ENCODE measurements around the gene TMEM178B. TPM values are rescaled to one million over a fixed set of nuclear protein-coding genes. Genes with fewer than 3 reads are reported as not detected.

TMEM178B gene
- total and polyA plus RNA-seq, 9 donors: 0.10 to 1.6 (median 0.30) TPM

DNA sequence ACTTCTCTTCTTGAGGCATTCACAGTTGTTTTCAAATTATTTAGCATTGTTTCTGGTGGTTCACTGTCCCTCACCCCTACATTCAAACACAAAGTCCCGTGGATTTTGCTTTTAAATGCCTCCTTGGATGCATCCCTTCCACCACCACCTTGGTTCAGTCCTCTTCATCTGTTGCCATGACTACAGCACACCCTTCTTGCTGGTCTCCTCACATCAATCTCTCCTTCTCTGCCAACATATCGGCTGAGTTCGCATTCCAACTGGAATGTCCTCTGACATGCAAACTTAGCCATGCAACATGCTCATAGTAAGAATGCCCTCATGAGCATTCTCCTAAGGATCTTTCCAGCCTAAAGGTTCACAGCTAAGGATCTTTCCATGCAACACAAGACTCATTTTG lies 279.1 kb downstream of the TMEM178B start:
- WGBS, 3 donors: 58 to 79% (median 69%) methylated on average over 3 of the region's 3 CpGs
- Histone ChIP-seq H3K27me3 (no peaks in the 10 kb centered on the region), H3K27ac (no peak overlapping the region), H3K36me3 (no peaks in the 10 kb centered on the region), H3K4me3 (no peak overlapping the region), H3K9me3 (no peaks in the 10 kb centered on the region), H3K4me1 (ENCODE audit: insufficient read depth) (no peaks in the 10 kb centered on the region)
- DNase-seq: no peak
- TF ChIP-seq POLR2A (IDR thresholded peaks at IDR 0.05): no peak
- TF ChIP-seq, protein P1, sequence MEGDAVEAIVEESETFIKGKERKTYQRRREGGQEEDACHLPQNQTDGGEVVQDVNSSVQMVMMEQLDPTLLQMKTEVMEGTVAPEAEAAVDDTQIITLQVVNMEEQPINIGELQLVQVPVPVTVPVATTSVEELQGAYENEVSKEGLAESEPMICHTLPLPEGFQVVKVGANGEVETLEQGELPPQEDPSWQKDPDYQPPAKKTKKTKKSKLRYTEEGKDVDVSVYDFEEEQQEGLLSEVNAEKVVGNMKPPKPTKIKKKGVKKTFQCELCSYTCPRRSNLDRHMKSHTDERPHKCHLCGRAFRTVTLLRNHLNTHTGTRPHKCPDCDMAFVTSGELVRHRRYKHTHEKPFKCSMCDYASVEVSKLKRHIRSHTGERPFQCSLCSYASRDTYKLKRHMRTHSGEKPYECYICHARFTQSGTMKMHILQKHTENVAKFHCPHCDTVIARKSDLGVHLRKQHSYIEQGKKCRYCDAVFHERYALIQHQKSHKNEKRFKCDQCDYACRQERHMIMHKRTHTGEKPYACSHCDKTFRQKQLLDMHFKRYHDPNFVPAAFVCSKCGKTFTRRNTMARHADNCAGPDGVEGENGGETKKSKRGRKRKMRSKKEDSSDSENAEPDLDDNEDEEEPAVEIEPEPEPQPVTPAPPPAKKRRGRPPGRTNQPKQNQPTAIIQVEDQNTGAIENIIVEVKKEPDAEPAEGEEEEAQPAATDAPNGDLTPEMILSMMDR (IDR thresholded peaks at IDR 0.05): no peak
- no peak for TF ChIP-seq EP300 (IDR thresholded peaks at IDR 0.05)
- intact Hi-C loops (cut with DNase I): no loop called here

DNA sequence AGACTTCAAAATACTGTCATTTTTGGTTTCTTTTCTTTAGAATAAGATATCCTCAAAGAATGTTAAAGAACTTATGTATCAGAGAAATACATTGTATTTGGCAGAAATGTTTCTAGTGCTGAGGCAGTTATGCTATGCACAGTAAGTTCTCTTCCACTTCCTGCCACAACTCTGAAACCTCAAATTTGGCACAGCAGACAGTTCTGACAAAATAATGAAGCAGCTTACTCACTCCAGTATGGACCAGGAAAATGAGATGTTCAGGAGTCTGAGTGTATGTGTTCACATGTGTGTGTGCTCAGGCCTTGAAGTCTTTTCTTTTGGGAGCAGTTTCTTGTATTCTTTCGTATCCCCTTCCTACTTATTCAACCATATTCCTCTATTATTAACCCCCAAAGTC lies 280.4 kb downstream of the TMEM178B start:
- no peak for DNase-seq
- Histone ChIP-seq H3K4me1 (ENCODE audit: insufficient read depth) (no peaks in the 10 kb centered on the region), H3K36me3 (no peaks in the 10 kb centered on the region), H3K9me3 (no peaks in the 10 kb centered on the region), H3K27me3 (no peaks in the 10 kb centered on the region), H3K27ac (no peak overlapping the region), H3K4me3 (no peak overlapping the region)
- WGBS, 3 donors: 67 to 72% (median 72%) methylated on average over 1 of the region's 1 CpG
- intact Hi-C loops (cut with DNase I): no loop called here
- TF ChIP-seq EP300 (IDR thresholded peaks at IDR 0.05) (no peak), POLR2A (IDR thresholded peaks at IDR 0.05) (no peak)
- TF ChIP-seq, protein P1 (IDR thresholded peaks at IDR 0.05): no peak

DNA sequence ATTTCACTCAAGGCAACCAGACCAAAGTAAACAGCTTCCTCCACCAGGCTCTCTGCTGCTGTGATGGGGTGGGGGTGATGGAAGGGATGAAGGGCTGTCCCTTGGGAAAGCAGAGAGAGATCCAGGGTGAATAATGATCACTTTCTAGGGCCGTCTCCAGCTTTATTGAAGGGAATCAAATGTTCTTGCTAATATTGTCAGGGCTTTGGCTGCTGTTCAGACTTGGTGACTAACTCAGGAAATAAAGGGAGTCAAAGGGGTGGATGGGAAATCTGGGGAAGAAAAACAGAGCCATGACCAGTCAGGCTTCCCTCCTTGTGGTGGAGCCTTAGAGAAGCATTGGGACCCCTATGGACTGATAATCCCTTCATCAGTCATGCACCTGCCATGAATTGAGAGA lies 281.2 kb downstream of the TMEM178B start:
- H3K9me3 ChIP-seq: no peaks in the 10 kb centered on the region
- no peaks in the 10 kb centered on the region for H3K27me3 ChIP-seq
- TF ChIP-seq POLR2A (IDR thresholded peaks at IDR 0.05) (no peak), EP300 (IDR thresholded peaks at IDR 0.05) (no peak)
- TF ChIP-seq, protein P1 (IDR thresholded peaks at IDR 0.05): no peak
- H3K27ac ChIP-seq: no peak overlapping the region
- H3K4me3 ChIP-seq: no peak overlapping the region
- no peaks in the 10 kb centered on the region for H3K36me3 ChIP-seq
- intact Hi-C loops (cut with DNase I): no loop called here
- no peak for DNase-seq
- 3 to 15% (median 4%) methylated on average over 1 of the region's 1 CpG for WGBS, 3 donors
- H3K4me1 ChIP-seq (ENCODE audit: insufficient read depth): no peaks in the 10 kb centered on the region

DNA sequence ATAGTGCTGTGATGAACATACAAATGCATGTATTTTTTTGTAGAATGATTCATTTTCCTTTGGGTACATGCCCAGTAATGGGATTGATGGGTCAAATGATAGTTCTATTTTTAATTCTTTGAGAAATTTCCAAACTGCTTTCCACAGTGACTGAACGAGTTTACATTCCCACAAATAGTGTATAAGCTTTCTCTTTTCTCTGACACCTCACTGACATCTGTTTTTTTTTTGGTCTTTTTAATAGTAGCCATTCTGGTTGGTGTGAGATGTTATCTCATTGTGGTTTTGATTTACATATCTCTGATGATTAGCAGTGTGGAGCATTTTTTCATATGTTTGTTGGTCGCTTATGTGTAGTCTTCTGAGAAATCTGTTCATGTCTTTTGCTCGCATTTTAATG lies 282.3 kb downstream of the TMEM178B start:
- Histone ChIP-seq H3K27me3 (no peaks in the 10 kb centered on the region), H3K4me1 (ENCODE audit: insufficient read depth) (no peaks in the 10 kb centered on the region), H3K36me3 (no peaks in the 10 kb centered on the region), H3K4me3 (no peak overlapping the region), H3K9me3 (no peaks in the 10 kb centered on the region), H3K27ac (no peak overlapping the region)
- intact Hi-C loops (cut with DNase I): no loop called here
- DNase-seq: no peak
- TF ChIP-seq, protein P1 (IDR thresholded peaks at IDR 0.05): no peak
- 42 to 69% (median 55%) methylated on average over 3 of the region's 3 CpGs for WGBS, 3 donors

DNA sequence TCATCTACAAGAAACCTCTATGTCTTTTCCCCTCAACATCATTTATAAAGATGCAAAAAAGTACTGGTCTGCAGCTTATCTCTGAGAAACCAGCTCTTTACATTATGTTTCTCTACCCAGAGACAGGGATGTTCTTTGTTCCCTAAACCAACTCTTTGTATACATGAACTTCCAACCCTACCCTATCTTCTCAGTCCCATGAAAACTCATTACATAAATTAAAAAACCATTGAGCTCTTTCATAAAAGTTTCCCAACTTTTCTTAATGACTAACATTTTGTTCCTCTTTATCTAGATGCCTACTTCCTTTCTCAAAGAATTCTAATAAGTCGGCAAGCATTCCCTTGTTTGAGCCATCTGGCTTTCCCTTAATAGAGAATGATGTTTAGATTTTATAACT lies 284.5 kb downstream of the TMEM178B start:
- Histone ChIP-seq H3K4me3 (no peak overlapping the region), H3K9me3 (no peaks in the 10 kb centered on the region), H3K36me3 (no peaks in the 10 kb centered on the region), H3K27ac (no peak overlapping the region), H3K27me3 (no peaks in the 10 kb centered on the region), H3K4me1 (ENCODE audit: insufficient read depth) (no peaks in the 10 kb centered on the region)
- TF ChIP-seq EP300 (IDR thresholded peaks at IDR 0.05) (no peak), POLR2A (IDR thresholded peaks at IDR 0.05) (no peak)
- TF ChIP-seq, protein P1 (IDR thresholded peaks at IDR 0.05): no peak
- intact Hi-C loops (cut with DNase I): no loop called here
- DNase-seq: no peak
- WGBS, 3 donors: 67 to 80% (median 69%) methylated on average over 1 of the region's 1 CpG

Data from ovary (tissue), 9 donors.